Neural progenitor cell (in vitro differentiated cells): ENCODE results near the gene MYD88.

Source experiments
- CTCF ChIP-seq: fragments of 200-600 bp; sonication (generic); IDR thresholded peaks from 2 replicates; pipeline ENCODE4 v1.5.1; 2017; ENCODE audit warnings: antibody characterized with exemption, mild to moderate bottlenecking
- EZH2 ChIP-seq: fragments of 200-600 bp; sonication (generic); IDR thresholded peaks from 2 replicates; pipeline ENCODE4 v1.6.1; 2017; ENCODE audit warnings: antibody characterized with exemption, mild to moderate bottlenecking, moderate library complexity
- EZH2phosphoT487 ChIP-seq: fragments of 200-600 bp; sonication (generic); IDR thresholded peaks from 2 replicates; pipeline ENCODE4 v1.6.1; 2017; ENCODE audit warnings: antibody characterized with exemption

- no peak for TF ChIP-seq EZH2
- no peak for TF ChIP-seq CTCF
- TF ChIP-seq EZH2phosphoT487, result no peak
These were observed 35.5 kb downstream of the MYD88 start for GRCh38 chr3:38173834-38174418.
